Activated naive CD4-positive, alpha-beta T cell treated with Interleukin-2 at 50 U/mL for 16 hours (primary cell): Measurements from ENCODE around the gene MYH13.

ENCODE experiments used
- DNase-seq: peaks from one replicate; pipeline ENCODE4 v3.0.0-alpha.2; 2020

The MYH13 gene

DNA sequence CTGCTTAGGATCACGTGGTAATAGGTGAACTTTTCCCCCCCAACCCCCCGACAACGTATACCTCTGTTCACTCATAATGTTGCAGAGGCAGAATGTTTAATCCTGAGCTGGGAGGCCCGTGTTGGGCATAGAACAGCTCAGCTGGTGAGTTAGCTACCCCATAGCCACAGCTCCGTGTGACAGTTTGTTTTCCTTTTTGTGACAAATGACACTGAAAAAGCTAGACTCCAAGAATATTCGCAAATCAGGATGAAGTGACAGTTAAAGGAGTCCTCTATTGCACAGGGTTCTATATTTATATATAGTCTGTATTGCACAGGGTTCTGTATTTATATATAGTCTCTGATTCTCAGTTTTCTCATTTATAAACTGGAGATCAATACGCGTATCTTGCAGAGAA lies 33.8 kb downstream of the MYH13 start:
- DNase-seq, result no peak

DNA sequence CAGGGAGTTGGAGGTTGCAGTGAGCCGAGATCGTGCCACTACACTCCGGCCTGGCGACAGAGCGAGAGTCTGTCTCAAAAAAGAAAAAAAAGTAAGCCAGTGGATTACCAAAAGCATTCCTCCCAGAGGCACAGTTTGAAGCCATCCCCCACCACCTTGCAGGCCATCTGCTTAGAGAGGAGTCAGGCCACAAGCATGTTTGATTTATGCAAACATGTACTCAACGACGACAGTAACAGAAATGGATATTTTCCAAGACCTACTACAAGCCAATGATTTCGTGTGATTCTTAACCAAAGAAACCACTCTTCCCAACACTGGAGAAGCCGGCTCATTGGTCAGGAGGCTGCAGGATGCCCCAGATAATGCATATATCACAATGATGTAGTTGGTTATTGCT lies 34.8 kb downstream of the MYH13 start:
- DNase-seq, result no peak

DNA sequence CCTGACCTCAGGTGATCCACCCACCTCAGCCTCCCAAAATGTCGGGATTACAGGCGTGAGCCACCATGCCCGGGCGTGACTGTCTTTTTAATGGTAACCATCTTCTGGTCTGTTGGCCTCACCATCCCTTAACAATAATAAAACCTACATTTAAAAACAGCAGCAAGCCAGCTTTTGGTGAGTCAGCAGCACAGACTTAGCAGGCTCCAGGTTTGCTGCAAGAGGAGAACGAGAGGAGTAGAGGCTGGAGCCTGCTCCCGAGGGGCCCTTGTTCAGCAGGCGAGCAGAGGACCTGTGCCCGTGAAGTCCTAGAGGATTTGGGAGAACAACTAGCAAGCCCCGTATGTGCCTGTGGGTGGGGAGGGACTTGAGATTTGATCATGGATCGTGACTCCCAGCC lies 35.7 kb downstream of the MYH13 start:
- DNase-seq, result no peak

GRCh38 chr17:10336393-10336792 lies 36.4 kb downstream of the MYH13 start:
- no peak for DNase-seq

- no peak for DNase-seq
These were observed 40.3 kb downstream of the MYH13 start for GRCh38 chr17:10332515-10332914.

DNA sequence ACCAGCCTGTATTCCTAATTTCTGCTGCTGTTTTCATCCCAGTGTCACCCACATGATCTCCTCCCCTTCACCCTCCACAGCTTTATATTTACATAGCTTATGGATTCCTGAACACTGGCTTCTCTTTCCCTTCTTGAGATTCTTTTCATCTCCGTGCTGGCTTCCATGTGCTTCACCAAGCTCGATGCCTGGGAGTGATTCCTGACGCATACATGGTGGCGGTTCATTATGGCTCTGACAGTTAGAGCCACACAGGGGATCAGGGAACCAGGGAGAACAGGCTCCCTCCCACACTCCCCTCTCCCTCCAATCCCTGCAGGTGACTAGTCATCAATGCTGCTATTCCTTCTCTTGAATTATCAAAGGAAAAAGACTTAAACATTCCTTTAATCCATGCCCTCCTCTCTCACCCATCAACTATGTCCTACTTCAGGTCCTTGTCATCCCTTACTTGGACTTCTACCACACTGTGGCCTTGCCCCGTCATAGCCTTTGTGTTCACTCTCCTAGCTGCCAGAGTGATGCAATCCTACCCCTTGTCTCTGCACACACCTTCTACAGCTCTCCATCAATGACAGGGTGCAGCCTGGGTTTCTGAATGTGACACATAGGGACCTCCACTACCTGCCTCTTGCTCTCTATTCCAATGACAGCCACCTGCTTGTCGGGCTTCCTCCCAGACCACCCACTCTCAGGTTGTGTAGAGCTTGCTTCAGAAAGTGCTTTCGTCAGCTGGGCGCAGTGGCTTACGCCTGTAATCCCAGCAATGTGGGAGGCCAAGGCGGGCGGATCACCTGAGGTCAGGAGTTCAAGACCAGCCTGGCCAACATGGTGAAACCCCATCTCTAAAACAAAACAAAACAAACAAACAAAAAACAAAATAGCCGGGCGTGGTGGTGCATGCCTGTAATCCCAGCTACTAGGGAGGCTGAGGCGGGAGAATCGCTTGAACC lies 43.6 kb downstream of the MYH13 start:
- DNase-seq, result no peak

- no peak for DNase-seq
These were observed 44.6 kb downstream of the MYH13 start for GRCh38 chr17:10328206-10328605.

- DNase-seq, result peak; percentile 59
These were observed 45.2 kb downstream of the MYH13 start for GRCh38 chr17:10327640-10328039.

- no peak for DNase-seq
These were observed 47.6 kb downstream of the MYH13 start for GRCh38 chr17:10325031-10325695.

DNA sequence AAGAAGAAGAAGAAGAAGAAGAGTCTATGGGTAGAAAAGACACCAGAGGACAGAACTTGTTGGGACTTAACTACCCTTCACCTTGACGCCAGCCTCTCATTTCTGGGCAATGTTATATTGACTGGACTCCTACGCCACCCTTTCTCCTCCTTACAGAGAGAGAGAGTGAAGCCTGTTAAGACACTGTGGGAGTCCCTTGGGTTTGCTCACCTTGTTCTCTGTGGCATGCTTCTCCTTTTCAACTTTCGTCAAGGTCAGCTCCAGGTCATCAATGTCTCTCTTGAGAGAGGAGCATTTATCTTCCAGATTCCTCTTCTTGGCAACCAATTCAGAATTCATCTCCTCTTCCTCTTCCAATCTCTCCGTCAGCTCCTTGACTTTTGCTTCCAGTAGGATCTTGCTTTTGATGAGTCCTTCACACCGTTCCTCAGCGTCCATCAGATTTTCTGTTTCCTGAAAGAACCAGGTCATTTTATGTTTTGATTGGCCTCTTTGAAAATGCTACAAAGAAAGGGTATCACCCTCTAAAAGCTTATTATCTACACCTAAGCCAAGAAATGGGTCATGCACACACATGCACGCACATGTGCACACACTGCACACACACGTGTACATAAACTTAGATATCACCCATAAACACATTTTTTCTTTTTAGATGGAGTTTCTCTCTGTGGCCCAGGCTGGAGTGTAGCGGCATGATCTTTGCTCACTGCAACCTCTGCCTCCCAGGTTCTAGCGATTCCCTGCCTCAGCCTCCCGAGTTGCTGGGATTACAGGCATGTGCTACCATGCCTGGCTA lies 48.8 kb downstream of the MYH13 start:
- DNase-seq, result no peak

DNA sequence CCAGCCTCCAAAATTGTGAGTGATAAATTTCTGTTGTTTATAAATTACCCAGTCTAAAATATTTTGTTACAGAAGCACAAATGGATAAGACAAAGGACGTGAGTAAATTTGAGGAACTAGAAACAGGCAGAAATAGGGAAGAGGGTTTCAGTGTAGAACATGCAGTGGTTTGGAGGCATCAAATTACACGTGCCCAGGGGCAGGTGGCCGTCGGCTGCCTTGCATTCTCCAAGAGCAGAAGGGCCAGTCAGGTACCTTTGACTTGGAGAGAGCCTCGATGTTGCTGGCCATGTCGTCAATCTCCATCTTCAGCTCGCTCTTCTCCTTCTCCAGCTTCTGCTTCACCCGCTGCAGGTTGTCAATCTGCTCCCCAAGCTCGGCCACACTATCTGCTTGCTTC lies 54.3 kb downstream of the MYH13 start:
- no peak for DNase-seq

- DNase-seq, result no peak
These were observed 55.3 kb downstream of the MYH13 start for GRCh38 chr17:10317543-10317834.

GRCh38 chr17:10316801-10317542 lies 55.8 kb downstream of the MYH13 start:
- peak; percentile 29 for DNase-seq

GRCh38 chr17:10314329-10314728 lies 58.5 kb downstream of the MYH13 start:
- DNase-seq, result no peak

DNA sequence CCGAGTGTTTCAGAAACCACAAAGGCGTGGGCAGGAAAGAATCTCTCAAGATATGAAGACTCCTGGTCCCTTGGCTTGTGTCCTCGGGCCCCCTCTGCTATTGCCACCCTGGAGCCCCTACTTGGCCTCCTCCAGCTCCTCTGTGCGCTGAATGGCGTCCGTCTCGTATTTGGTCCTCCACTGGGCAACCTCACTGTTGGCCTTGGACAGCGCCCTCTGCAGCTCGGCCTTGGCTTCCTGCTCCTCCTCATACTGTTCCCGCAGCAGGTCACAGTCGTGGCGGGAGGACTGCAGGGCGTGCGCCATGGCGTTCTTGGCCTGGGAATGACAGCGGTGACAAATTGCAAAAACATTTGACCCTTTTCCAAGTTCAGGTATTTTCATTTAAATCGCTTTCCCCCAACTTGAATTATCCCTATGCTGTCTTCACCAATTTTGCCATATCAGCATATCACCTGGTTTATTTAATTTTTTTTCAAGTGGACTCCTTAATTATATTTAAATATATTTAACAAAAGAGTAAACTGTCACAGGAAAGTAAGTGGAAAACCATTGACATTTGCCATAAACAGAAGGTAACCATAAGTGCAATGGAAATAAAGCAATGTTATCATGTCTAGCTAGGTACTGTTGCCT lies 59.7 kb downstream of the MYH13 start:
- DNase-seq, result no peak

DNA sequence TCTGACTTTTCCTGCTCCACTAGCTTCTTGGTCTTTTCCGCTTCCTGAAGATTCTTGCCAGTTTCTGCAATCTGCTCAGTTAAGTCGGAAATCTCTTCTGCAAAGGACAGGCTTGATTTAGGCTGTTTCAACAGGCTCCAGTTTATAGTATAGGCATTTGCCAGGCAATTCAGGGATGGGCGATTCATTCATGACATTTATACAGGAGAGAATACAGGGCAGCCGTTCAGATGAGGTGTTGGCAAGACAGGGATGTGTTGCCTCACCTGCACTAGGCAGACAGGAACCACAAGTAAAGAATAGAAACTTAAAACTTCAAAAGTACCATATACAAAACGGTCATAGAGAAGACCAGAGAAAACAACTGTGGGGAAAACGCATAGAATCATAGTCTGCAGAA lies 61.7 kb downstream of the MYH13 start:
- DNase-seq, result no peak

DNA sequence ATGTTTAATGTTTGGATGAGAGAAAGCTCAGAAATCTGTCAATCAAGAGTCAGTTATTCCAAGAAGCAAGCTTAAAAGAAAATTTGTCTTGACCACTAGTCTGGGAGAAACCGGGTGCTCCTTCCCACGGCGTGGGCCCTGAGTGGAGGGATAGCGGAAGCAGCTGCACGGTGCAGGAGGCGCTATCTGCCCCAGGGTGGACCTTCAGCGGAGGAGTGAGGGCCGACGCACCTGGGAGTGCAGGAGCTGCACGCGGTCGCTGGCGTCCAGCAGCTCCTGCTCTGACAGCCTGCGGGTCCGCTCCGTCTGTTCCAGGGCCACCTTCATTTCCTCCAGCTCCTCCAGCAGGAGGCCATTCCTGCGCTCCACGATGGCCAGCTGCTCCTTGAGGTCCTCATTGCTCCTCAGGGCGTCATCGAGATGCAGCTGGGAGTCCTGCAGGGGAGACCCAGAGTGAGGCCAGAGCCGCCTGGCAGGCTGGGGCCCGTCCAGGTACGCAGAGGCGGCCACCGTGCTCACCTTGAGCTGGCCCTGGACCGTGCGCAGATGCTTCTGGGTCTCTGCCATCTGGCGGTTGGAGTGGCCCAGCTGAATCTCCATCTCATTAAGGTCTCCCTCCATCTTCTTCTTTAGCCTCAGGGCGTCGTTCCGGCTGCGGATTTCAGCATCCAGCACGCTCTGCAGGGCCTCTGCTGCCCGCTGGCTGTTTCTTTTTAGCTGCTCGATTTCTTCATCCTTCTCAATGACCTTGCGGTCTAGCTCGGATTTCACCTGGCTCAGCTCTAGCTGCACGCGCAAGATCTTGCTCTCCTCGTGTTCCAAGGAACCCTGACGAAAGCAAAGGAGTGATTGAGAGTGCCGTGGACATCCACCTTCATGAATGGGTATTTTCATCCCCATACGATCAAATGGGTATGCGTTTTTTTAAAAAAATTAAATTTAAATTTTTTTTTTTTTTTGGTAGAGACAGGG lies 63.5 kb downstream of the MYH13 start:
- DNase-seq, result no peak

GRCh38 chr17:10306585-10306984 lies 66.2 kb downstream of the MYH13 start:
- no peak for DNase-seq

DNA sequence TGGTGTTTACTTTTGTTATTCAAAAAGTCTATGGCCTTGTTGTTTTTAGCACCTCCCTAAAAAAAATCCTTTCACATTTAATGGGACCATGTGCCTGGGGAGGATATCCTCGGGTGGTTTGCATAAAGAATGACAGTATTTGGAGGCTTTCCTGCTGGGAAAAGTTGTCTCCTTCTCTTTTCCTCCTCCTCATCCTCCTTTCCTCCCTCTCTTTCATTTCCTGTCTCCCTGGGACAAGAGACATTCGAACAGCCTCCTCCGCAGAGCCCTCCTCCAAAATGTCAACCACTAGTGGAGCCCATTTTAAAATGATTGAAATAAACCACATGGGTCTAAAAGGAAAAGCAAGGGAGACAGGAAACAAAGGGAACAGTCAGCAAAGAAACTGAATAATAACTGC lies 67.4 kb downstream of the MYH13 start:
- DNase-seq, result no peak

DNA sequence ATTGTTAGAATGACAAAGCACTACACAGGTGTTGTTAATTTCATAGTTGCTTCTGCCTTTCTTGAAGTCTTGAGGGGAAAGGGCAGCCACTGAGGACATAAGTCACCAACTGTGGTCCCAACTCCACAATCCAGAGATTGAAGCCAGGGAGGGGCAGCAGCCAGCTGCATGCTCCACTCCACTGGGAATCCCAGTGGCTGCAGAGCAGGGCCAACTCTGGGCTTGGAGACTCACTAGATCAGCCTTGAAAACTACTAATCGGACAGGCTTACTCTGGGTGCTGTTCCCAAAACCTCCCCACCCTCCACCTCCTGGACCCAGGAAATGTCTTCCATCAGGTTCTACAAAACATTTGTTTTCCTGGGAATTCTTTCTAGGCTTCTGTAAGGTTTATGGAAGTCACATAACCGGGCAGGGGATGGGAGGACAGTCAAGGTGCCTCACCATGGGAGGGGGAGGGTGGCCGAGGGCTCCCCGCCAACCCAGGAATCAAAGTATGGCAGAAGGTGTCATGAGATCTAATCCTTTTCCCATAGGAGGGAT lies 68.0 kb downstream of the MYH13 start:
- no peak for DNase-seq

DNA sequence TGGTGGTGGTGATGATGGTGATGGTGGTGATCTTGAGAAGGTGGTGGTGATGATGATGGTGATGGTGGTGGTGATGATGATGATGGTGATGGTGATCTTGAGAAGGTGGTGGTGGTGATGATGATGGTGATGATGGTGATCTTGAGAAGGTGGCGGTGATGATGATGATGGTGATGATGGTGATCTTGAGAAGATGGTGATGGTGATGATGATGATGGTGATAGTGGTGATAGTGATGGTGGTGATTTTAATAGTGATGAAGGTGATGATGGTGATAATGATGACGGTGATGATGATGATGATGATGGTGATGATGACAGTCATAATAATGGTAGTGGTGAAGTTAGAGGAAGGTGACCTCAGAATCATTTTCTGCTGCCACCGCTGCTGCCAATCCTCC lies 75.1 kb downstream of the MYH13 start:
- no peak for DNase-seq
